Lower leg skin (tissue), 3 donors: ENCODE measurements around the gene PDZRN3.

ENCODE experiments used
- CTCF ChIP-seq, 3 donors: fragments of 450-650 bp; IDR thresholded peaks; one replicate each; pipeline ENCODE4 v1.5.1; 2016; ENCODE audit warnings: antibody characterized with exemption in 3 of 3, mild to moderate bottlenecking in 3 of 3, moderate library complexity in 2 of 3
- POLR2A ChIP-seq, 2 donors: fragments of 450-650 bp; IDR thresholded peaks; one replicate each; pipeline ENCODE4 v1.6.1; 2016 to 2017; ENCODE audit warnings: antibody characterized with exemption in 2 of 2, mild to moderate bottlenecking in 1 of 2, moderate library complexity in 1 of 2

- TF ChIP-seq CTCF (IDR thresholded peaks at IDR 0.05), result no peak
- no peak for TF ChIP-seq POLR2A (IDR thresholded peaks at IDR 0.05)
Observed at GRCh38 chr3:73492186-73492585, 132.6 kb downstream of the PDZRN3 start.
